HG02970 (cell line): ENCODE measurements around the gene CCNT2.
"Not testable (repeated sequence)": the region's sequence is repeated elsewhere in the genome, so short reads cannot be mapped to it uniquely, and the experiment has no call there.

ENCODE experiments used
- ATAC-seq: cut with Tn5 transposase; IDR thresholded peaks from one replicate; pipeline ENCODE4 v1.9.1; 2021; ENCODE audit warnings: mild to moderate bottlenecking, moderate library complexity, moderate number of reproducible peaks; ENCODE audit not compliant: unreplicated experiment, low FRiP score

The CCNT2 gene

GRCh38 chr2:134917888-134918525 is 615 bp upstream of the CCNT2 start:
- peak; percentile 65 for ATAC-seq

GRCh38 chr2:134919341-134920210 is 954 bp downstream of the CCNT2 start:
- ATAC-seq, result no peak

GRCh38 chr2:134924912-134925311 is 6.3 kb downstream of the CCNT2 start:
- no peak for ATAC-seq

- no peak for ATAC-seq
Observed at GRCh38 chr2:134926231-134926931, 7.8 kb downstream of the CCNT2 start.

GRCh38 chr2:134927195-134927594 is 8.6 kb downstream of the CCNT2 start:
- no peak for ATAC-seq

GRCh38 chr2:134932864-134933526 is 14.4 kb downstream of the CCNT2 start:
- ATAC-seq, result no peak

- ATAC-seq, result no peak
Observed at GRCh38 chr2:134933732-134934131, 15.1 kb downstream of the CCNT2 start.

- no peak for ATAC-seq
Observed at GRCh38 chr2:134934150-134934549, 15.5 kb downstream of the CCNT2 start.

GRCh38 chr2:134934641-134935040 is 16.0 kb downstream of the CCNT2 start:
- no peak for ATAC-seq

GRCh38 chr2:134936691-134937090 is 18.1 kb downstream of the CCNT2 start:
- ATAC-seq, result no peak

- ATAC-seq, result no peak
Observed at GRCh38 chr2:134943540-134943939, 24.9 kb downstream of the CCNT2 start.

GRCh38 chr2:134944975-134945374 is 26.4 kb downstream of the CCNT2 start:
- ATAC-seq, result no peak

GRCh38 chr2:134946073-134946472 is 27.5 kb downstream of the CCNT2 start:
- no peak for ATAC-seq

- ATAC-seq, result no peak
Observed at GRCh38 chr2:134949981-134950708, 31.5 kb downstream of the CCNT2 start.

GRCh38 chr2:134950886-134951285 is 32.3 kb downstream of the CCNT2 start:
- ATAC-seq, result no peak

- ATAC-seq, result no peak
Observed at GRCh38 chr2:134952608-134953007, 34.0 kb downstream of the CCNT2 start.

GRCh38 chr2:134954065-134954464 is 35.4 kb downstream of the CCNT2 start:
- no peak for ATAC-seq

GRCh38 chr2:134955744-134956143 is 37.1 kb downstream of the CCNT2 start:
- no peak for ATAC-seq

- ATAC-seq, result no peak
Observed at GRCh38 chr2:134957477-134957876, 38.9 kb downstream of the CCNT2 start.

- ATAC-seq, result not testable (repeated sequence)
Observed at GRCh38 chr2:134967166-134967565, 48.5 kb downstream of the CCNT2 start.
